Gastrocnemius medialis (tissue), 4 donors: ENCODE data around the gene PAPSS1.

Experiments used
- POLR2A ChIP-seq, 2 donors: fragments of 450-650 bp; IDR thresholded peaks; one replicate each; pipeline ENCODE4 v1.6.1; 2017; ENCODE audit warnings: antibody characterized with exemption in 2 of 2, mild to moderate bottlenecking in 2 of 2, moderate library complexity in 2 of 2
- TF ChIP-seq, protein P1 (sequence below), 5 experiments: fragments of 450-650 bp in 3 of 5; fragments of 200-600 bp in 2 of 5; sonication (generic) in 2 of 5; IDR thresholded peaks in 4 of 5; conservative IDR thresholded peaks in 1 of 5; 1 replicate in 4 of 5; 2 replicates in 1 of 5; pipeline ENCODE4 v1.5.1; 2016 to 2019; ENCODE audit warnings: antibody characterized with exemption in 5 of 5, mild to moderate bottlenecking in 3 of 5, moderate library complexity in 3 of 5

DNA sequence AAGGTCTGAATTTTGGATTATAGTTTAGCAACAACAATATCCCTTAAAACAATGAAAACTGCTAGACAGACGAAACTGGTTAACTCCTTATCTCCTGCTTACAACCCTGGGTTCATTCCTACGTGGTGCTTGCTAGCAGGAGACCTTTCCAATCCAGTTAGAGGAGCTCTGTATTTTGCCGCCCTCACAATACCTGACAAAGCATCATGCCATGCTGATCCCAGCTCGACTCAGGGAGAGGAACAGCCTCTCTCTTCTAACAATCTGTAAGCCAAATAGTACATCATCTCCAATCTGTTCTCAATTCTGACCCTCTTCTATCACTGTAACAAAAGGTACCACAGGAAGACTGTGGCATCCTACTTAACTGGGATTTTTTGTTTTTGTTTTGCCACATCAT is 74.4 kb downstream of the PAPSS1 start:
- TF ChIP-seq, protein P1, sequence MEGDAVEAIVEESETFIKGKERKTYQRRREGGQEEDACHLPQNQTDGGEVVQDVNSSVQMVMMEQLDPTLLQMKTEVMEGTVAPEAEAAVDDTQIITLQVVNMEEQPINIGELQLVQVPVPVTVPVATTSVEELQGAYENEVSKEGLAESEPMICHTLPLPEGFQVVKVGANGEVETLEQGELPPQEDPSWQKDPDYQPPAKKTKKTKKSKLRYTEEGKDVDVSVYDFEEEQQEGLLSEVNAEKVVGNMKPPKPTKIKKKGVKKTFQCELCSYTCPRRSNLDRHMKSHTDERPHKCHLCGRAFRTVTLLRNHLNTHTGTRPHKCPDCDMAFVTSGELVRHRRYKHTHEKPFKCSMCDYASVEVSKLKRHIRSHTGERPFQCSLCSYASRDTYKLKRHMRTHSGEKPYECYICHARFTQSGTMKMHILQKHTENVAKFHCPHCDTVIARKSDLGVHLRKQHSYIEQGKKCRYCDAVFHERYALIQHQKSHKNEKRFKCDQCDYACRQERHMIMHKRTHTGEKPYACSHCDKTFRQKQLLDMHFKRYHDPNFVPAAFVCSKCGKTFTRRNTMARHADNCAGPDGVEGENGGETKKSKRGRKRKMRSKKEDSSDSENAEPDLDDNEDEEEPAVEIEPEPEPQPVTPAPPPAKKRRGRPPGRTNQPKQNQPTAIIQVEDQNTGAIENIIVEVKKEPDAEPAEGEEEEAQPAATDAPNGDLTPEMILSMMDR (IDR thresholded peaks at IDR 0.05 in 4 of 5, conservative IDR thresholded peaks at IDR 0.05 in 1 of 5): no peak
- TF ChIP-seq POLR2A (IDR thresholded peaks at IDR 0.05): no peak
